IMR-90 (cell line): ENCODE results near the gene TRPM1. TPM values are rescaled to one million over a fixed set of nuclear protein-coding genes. Genes with fewer than 3 reads are reported as not detected.
A peak's percentile ranks its signal among the peaks of the same experiment; 100 is the strongest.

ENCODE experiments used
- ATAC-seq: fragments of 200-7000 bp; cut with Tn5 transposase; 2 replicates; pipeline ENCODE4 v1.9.1; 2020; ENCODE audit warnings: low read depth, mild to moderate bottlenecking, moderate library complexity
- BruUV-seq: library from RNA; stranded (reverse); fragments of 400-500 nt; replicated peaks from 2 replicates; lab custom pipeline; 2021; lab: Mats Ljungman, UMichigan
- CTCF ChIA-PET: fragments of 300-600 bp; formaldehyde crosslinking; extraction: SDS; loops from one replicate; lab custom pipeline; 2021; ENCODE audit warnings: antibody characterized with exemption; lab: Yijun Ruan, JAX
- POLR2A ChIA-PET: fragments of 300-600 bp; sonication (Branson Sonifier 250); formaldehyde crosslinking; loops from one replicate; lab custom pipeline; 2022; ENCODE audit warnings: antibody characterized with exemption; ENCODE audit not compliant: unreplicated experiment; lab: Charles Lee
- DNase-seq: peaks from one replicate; pipeline ENCODE4 v3.0.0; 2013
- H2AFZ ChIP-seq: replicated peaks from 2 replicates; pipeline ENCODE3; 2013; ENCODE audit warnings: low read length, mild to moderate bottlenecking; ENCODE audit not compliant: poor library complexity
- H2AK5ac ChIP-seq: 2 replicates; pipeline ENCODE4 v1.6.1; 2013; ENCODE audit warnings: low read depth, low read length, inconsistent platforms
- H2AK9ac ChIP-seq: replicated peaks from 2 replicates; pipeline ENCODE3; 2013; ENCODE audit warnings: mild to moderate bottlenecking, low read depth, low read length, moderate library complexity; ENCODE audit not compliant: poor library complexity
- H2BK120ac ChIP-seq: 2 replicates; pipeline ENCODE4 v1.6.1; 2013; ENCODE audit warnings: low read depth, low read length, inconsistent platforms
- H2BK15ac ChIP-seq: 3 replicates; pipeline ENCODE4 v1.6.1; 2013; ENCODE audit warnings: low read depth, low read length, inconsistent platforms
- H2BK20ac ChIP-seq: 2 replicates; pipeline ENCODE4 v1.6.1; 2013; ENCODE audit warnings: low read depth, mild to moderate bottlenecking, inconsistent platforms, low read length, moderate library complexity
- H2BK5ac ChIP-seq: 2 replicates; pipeline ENCODE4 v1.6.1; 2013; ENCODE audit warnings: mild to moderate bottlenecking, low read depth, low read length, inconsistent platforms; ENCODE audit not compliant: poor library complexity, severe bottlenecking
- H3K14ac ChIP-seq: replicated peaks from 2 replicates; pipeline ENCODE4 v1.6.1; 2013; ENCODE audit warnings: low read depth, low read length, inconsistent platforms
- H3K18ac ChIP-seq: 2 replicates; pipeline ENCODE4 v1.6.1; 2013; ENCODE audit warnings: low read depth, low read length, control low read depth
- H3K23ac ChIP-seq: 2 replicates; pipeline ENCODE4 v1.6.1; 2013; ENCODE audit warnings: low read depth, low read length, inconsistent platforms
- H3K27ac ChIP-seq: 2 replicates; pipeline ENCODE4 v1.5.1; 2013; ENCODE audit warnings: mild to moderate bottlenecking, control low read depth, low read length; ENCODE audit not compliant: insufficient read depth
- H3K27me3 ChIP-seq: 2 replicates; pipeline ENCODE4 v1.6.1; 2013; ENCODE audit warnings: low read length; ENCODE audit not compliant: control insufficient read depth, insufficient read depth
- H3K36me3 ChIP-seq: 2 replicates; pipeline ENCODE4 v1.6.1; 2013; ENCODE audit warnings: low read length, mixed read lengths; ENCODE audit not compliant: control insufficient read depth, insufficient read depth
- H3K4ac ChIP-seq: 2 replicates; pipeline ENCODE4 v1.6.1; 2013; ENCODE audit warnings: low read depth, low read length, inconsistent platforms
- H3K4me1 ChIP-seq: 2 replicates; pipeline ENCODE4 v1.6.1; 2013; ENCODE audit warnings: low read length, mixed read lengths; ENCODE audit not compliant: control insufficient read depth, insufficient read depth
- H3K4me2 ChIP-seq: 2 replicates; pipeline ENCODE4 v1.6.1; 2013; ENCODE audit warnings: low read depth, mild to moderate bottlenecking, control low read depth, low read length, moderate library complexity
- H3K4me3 ChIP-seq: 2 replicates; pipeline ENCODE4 v1.5.1; 2013; ENCODE audit warnings: low read depth, mild to moderate bottlenecking, control low read depth, low read length, moderate library complexity; ENCODE audit not compliant: insufficient read depth
- H3K56ac ChIP-seq: 2 replicates; pipeline ENCODE4 v1.6.1; 2013; ENCODE audit warnings: low read length, inconsistent platforms; ENCODE audit not compliant: insufficient read depth; ENCODE audit errors: extremely low read depth
- H3K79me1 ChIP-seq, 2 experiments: 2 replicates each; pipeline ENCODE4 v1.6.1; 2013; ENCODE audit warnings: low read length in 2 of 2, inconsistent platforms in 1 of 2, low read depth in 1 of 2
- H3K9ac ChIP-seq: 2 replicates; pipeline ENCODE4 v1.6.1; 2013; ENCODE audit warnings: low read depth, low read length, control low read depth
- H3K9me1 ChIP-seq: 2 replicates; pipeline ENCODE4 v1.6.1; 2013; ENCODE audit warnings: low read length, inconsistent platforms; ENCODE audit not compliant: insufficient read depth
- H3K9me3 ChIP-seq: 2 replicates; pipeline ENCODE4 v1.6.1; 2013; ENCODE audit warnings: low read length; ENCODE audit not compliant: control insufficient read depth, insufficient read depth
- H4K20me1 ChIP-seq: 2 replicates; pipeline ENCODE4 v1.6.1; 2013; ENCODE audit warnings: low read length, inconsistent platforms; ENCODE audit not compliant: insufficient read depth
- H4K5ac ChIP-seq: 2 replicates; pipeline ENCODE4 v1.6.1; 2013; ENCODE audit warnings: mild to moderate bottlenecking, low read depth, low read length, control low read depth
- H4K8ac ChIP-seq, 2 experiments: 2 replicates each; pipeline ENCODE4 v1.6.1; 2013; ENCODE audit warnings: low read depth in 2 of 2, low read length in 2 of 2, control low read depth in 1 of 2, inconsistent platforms in 1 of 2
- H4K91ac ChIP-seq: 2 replicates; pipeline ENCODE4 v1.6.1; 2013; ENCODE audit warnings: low read depth, low read length, inconsistent platforms; ENCODE audit not compliant: insufficient read depth
- CEBPB ChIP-seq: IDR thresholded peaks from 2 replicates; pipeline ENCODE4 v1.6.1; 2012; ENCODE audit warnings: low read depth, low read length, improper control_type of control experiment
- CHD1 ChIP-seq: IDR thresholded peaks from 2 replicates; pipeline ENCODE4 v1.6.1; 2012; ENCODE audit warnings: low read depth, low read length, improper control_type of control experiment
- MAZ ChIP-seq: IDR thresholded peaks from 2 replicates; pipeline ENCODE4 v1.6.1; 2012; ENCODE audit warnings: low read depth, mild to moderate bottlenecking, low read length, improper control_type of control experiment, moderate library complexity, borderline replicate concordance
- NFE2L2 ChIP-seq: fragments of 150-350 bp; IDR thresholded peaks from 2 replicates; pipeline ENCODE4 v1.6.1; 2016; ENCODE audit warnings: low read depth, mild to moderate bottlenecking, low read length
- POLR2A ChIP-seq: IDR thresholded peaks from 2 replicates; pipeline ENCODE4 v1.6.1; 2012; ENCODE audit warnings: mild to moderate bottlenecking, low read depth, low read length
- RAD21 ChIP-seq: IDR thresholded peaks from 2 replicates; pipeline ENCODE4 v1.6.1; 2012; ENCODE audit warnings: low read length, improper control_type of control experiment
- RCOR1 ChIP-seq: IDR thresholded peaks from 2 replicates; pipeline ENCODE4 v1.6.1; 2012; ENCODE audit warnings: mild to moderate bottlenecking, low read length, improper control_type of control experiment; ENCODE audit not compliant: insufficient replicate concordance
- WGBS, 2 experiments: methylation state at CpG; one replicate each; pipeline versions ENCODE4 v1.1.5 to v1.1.7; 2013; ENCODE audit warnings: missing lambda C conversion rate in 2 of 2; ENCODE audit not compliant: insufficient read length in 1 of 2; ENCODE audit errors: extremely low coverage in 2 of 2; 5-methylcytosine and 5-hydroxymethylcytosine counted together
- dilution Hi-C: fragments of 300-500 bp; cut with HindIII; formaldehyde crosslinking; loops from one replicate; pipeline ENCODE4 v1.14.3; 2018; ENCODE audit warnings: low sequenced_read_pairs; ENCODE audit not compliant: unreplicated experiment
- in situ Hi-C: fragments of 300-500 bp; cut with MboI; formaldehyde crosslinking; loops from 3 replicates; pipeline ENCODE4 v1.14.3; 2019; ENCODE audit warnings: low sequenced_read_pairs, inconsistent platforms, mixed read lengths
- intact Hi-C: fragments of 100-400 bp; cut with micrococcal nuclease; formaldehyde crosslinking; loops from 2 replicates; pipeline ENCODE4 v1.10.0; 2022
- polyA plus RNA-seq, 3 experiments: library from polyadenylated mRNA; depleted of rRNA; stranded (reverse); fragments of >200 nt; gene quantifications; 2 replicates each; pipeline ENCODE4 v1.2.3, GENCODE V29; 2012; ENCODE audit warnings: low replicate concordance in 1 of 3
- total RNA-seq: library from RNA; depleted of rRNA; stranded (reverse); fragments of >200 nt; gene quantifications from 2 replicates; pipeline ENCODE4 v1.2.3, GENCODE V29; 2012
- TF ChIP-seq, protein P1 (sequence below): conservative IDR thresholded peaks from 2 replicates; pipeline ENCODE4 v1.5.1; 2012; ENCODE audit warnings: mild to moderate bottlenecking, low read depth, low read length, improper control_type of control experiment

TRPM1 gene
- total and polyA plus RNA-seq, 2 of the 4 experiments (the other 2 are of a cell fraction) = not detected

DNA sequence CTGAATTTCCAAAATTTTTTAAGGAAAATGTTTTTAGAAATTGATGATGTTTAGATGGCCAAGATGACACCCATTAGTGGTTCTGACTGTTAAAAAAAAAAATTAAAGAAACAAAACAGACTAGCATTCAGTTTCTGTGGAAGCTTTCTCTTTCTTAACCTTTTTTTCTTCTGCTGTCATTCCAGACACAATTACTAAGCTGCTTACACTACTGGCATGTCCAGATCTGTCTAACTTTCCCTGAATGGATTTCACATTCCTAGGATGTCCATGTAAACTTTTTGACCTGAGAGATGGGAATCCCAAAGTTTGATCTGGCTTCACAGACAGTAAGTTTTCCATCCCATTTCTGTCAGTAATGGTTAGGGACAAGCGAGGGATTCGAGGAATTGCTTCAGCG lies 99.8 kb downstream of the TRPM1 start:
- intact Hi-C loops = no loop called here
- no peak overlapping the region for H2AFZ ChIP-seq
- POLR2A ChIA-PET = no interaction called here

More for the DNA sequence above, 99.8 kb downstream of the TRPM1 start:
- Histone ChIP-seq H3K9ac (no peak overlapping the region), H3K27ac (no peak overlapping the region), H2AK9ac (no peak overlapping the region), H3K4ac (no peak overlapping the region), H4K91ac (no peak overlapping the region), H3K27me3 (peaks cover 10% of the 10 kb centered on the region), H3K4me1 (peaks cover 2% of the 10 kb centered on the region), H2BK15ac (no peak overlapping the region), H4K5ac (no peak overlapping the region; the same call in 1 of the 2 replicates), H3K4me3 (no peak overlapping the region), H4K8ac (no peak overlapping the region), H3K4me2 (no peak overlapping the region), H3K36me3 (no peaks in the 10 kb centered on the region), H2BK20ac (no peak overlapping the region), H2BK120ac (no peak overlapping the region), H3K56ac (0 out of 2 replicates have a peak overlapping the region, but pooled peaks have one; percentile 1), H3K23ac (no peak overlapping the region), H2BK5ac (no peak overlapping the region), H2AK5ac (no peak overlapping the region; the same call in 1 of the 2 replicates), H3K9me3 (0 out of 2 replicates have a peak, but pooled peaks cover 2% of the 10 kb centered on the region), H3K18ac (peak overlapping the region; percentile 43; the same call in 1 of the 2 replicates), H3K79me1 (no peaks in the 10 kb centered on the region), H4K20me1 (no peaks in the 10 kb centered on the region), H3K14ac (0 out of 2 replicates have a peak overlapping the region, but pooled peaks have one; percentile 21), H3K9me1 (peaks cover 2% of the 10 kb centered on the region; the same call in 1 of the 2 replicates)
- DNase-seq (no peak), ATAC-seq (no peak; the same call in 1 of the 2 replicates)
- in situ Hi-C loops (no loop called here), dilution Hi-C loops (no loop called here)
- no peak for TF ChIP-seq POLR2A
- no peak for TF ChIP-seq RCOR1
- no peak for TF ChIP-seq CEBPB
- TF ChIP-seq, protein P1, sequence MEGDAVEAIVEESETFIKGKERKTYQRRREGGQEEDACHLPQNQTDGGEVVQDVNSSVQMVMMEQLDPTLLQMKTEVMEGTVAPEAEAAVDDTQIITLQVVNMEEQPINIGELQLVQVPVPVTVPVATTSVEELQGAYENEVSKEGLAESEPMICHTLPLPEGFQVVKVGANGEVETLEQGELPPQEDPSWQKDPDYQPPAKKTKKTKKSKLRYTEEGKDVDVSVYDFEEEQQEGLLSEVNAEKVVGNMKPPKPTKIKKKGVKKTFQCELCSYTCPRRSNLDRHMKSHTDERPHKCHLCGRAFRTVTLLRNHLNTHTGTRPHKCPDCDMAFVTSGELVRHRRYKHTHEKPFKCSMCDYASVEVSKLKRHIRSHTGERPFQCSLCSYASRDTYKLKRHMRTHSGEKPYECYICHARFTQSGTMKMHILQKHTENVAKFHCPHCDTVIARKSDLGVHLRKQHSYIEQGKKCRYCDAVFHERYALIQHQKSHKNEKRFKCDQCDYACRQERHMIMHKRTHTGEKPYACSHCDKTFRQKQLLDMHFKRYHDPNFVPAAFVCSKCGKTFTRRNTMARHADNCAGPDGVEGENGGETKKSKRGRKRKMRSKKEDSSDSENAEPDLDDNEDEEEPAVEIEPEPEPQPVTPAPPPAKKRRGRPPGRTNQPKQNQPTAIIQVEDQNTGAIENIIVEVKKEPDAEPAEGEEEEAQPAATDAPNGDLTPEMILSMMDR = no peak
- no peak for TF ChIP-seq CHD1
- TF ChIP-seq RAD21 = no peak
- no peak for TF ChIP-seq MAZ
- no peak for TF ChIP-seq NFE2L2
- WGBS, 2 experiments = 60% methylated on average over 1 of the region's 3 CpGs; no CpG with 5 or more reads in 1 of the 2 experiments
- CTCF ChIA-PET = interaction anchor here (0.5 to 1.0 kb wide), 2 partner anchors 130 to 489 kb away, joined by 3 to 4 read pairs; no protein-coding TSS in a partner anchor
- no TSS peak for BruUV-seq
